Heart right ventricle (tissue), 16 donors: ENCODE measurements around the gene SETD2. TPM values are rescaled to one million over a fixed set of nuclear protein-coding genes. Genes with fewer than 3 reads are reported as not detected.
"Not testable (repeated sequence)": the region's sequence is repeated elsewhere in the genome, so short reads cannot be mapped to it uniquely, and the experiment has no call there.

ENCODE experiments used
- ATAC-seq, 8 donors: fragments of 200-7000 bp; cut with Tn5 transposase; one replicate each; pipeline ENCODE4 v1.9.1; 2020; ENCODE audit warnings: mild to moderate bottlenecking in 8 of 8, moderate library complexity in 8 of 8, moderate number of reproducible peaks in 1 of 8
- DNase-seq, 2 donors: peaks; one replicate each; pipeline ENCODE4 v3.0.0-alpha.2; 2020
- H3K27ac ChIP-seq, 10 donors: fragments of 200-600 bp; sonication (generic) in 2 of 10; one replicate each; pipeline versions ENCODE4 v1.5.0 to v1.8.0; 2020 to 2022; ENCODE audit warnings: mild to moderate bottlenecking in 3 of 10
- H3K27me3 ChIP-seq, 7 donors: fragments of 200-600 bp; one replicate each; pipeline ENCODE4 v1.8.0; 2021 to 2022; ENCODE audit warnings: mild to moderate bottlenecking in 2 of 7
- H3K36me3 ChIP-seq, 9 donors: fragments of 200-600 bp; sonication (generic) in 1 of 9; one replicate each; pipeline versions ENCODE4 v1.5.0 to v1.8.0; 2020 to 2022; ENCODE audit warnings: mild to moderate bottlenecking in 2 of 9
- H3K4me1 ChIP-seq, 9 donors: fragments of 200-600 bp; sonication (generic) in 1 of 9; one replicate each; pipeline versions ENCODE4 v1.5.0 to v1.8.0; 2020 to 2022; ENCODE audit warnings: mild to moderate bottlenecking in 4 of 9
- H3K4me3 ChIP-seq, 10 donors: fragments of 200-600 bp; sonication (generic) in 2 of 10; one replicate each; pipeline versions ENCODE4 v1.5.0 to v1.8.0; 2020 to 2022; ENCODE audit warnings: mild to moderate bottlenecking in 7 of 10, moderate library complexity in 2 of 10
- H3K9me3 ChIP-seq, 11 donors: fragments of 200-600 bp in 10 of 11; sonication (generic) in 2 of 11; one replicate each; pipeline versions ENCODE4 v1.5.0 to v1.8.0; 2013 to 2022; ENCODE audit warnings: mild to moderate bottlenecking in 2 of 11, control low read depth in 1 of 11, moderate library complexity in 1 of 11
- WGBS, 2 donors: extraction: QIAGEN DNeasy Blood & Tissue Kit; methylation state at CpG; one replicate each; pipeline ENCODE4 v1.1.7; 2013; ENCODE audit warnings: inconsistent platforms in 1 of 2; 5-methylcytosine and 5-hydroxymethylcytosine counted together
- intact Hi-C, 10 donors: fragments of 100-400 bp; cut with DNase I; formaldehyde crosslinking; loops; one replicate each; pipeline versions ENCODE4 v1.11.1 to v1.14.2; 2022
- polyA plus RNA-seq, 2 donors: library from polyadenylated mRNA; stranded (reverse); fragments of 200-250 nt; gene quantifications; one replicate each; pipeline ENCODE4 v1.2.3, GENCODE V29; 2013
- total RNA-seq, 10 donors: library from RNA; stranded (reverse); fragmentation: NEBNext Ultra II Directional in 3 of 10; extraction: Animal tissue kit (Norgen Biotek cat#: 25700) in 3 of 10; gene quantifications; one replicate each; pipeline versions ENCODE4 v1.2.1 to v1.2.4, GENCODE V29; 2021 to 2023
- TF ChIP-seq, protein P1 (sequence below), 9 donors: fragments of 200-600 bp; sonication (generic) in 2 of 9; IDR thresholded peaks; one replicate each; pipeline versions ENCODE4 v1.5.0 to v1.8.0; 2021 to 2022; ENCODE audit warnings: antibody characterized with exemption in 9 of 9, mild to moderate bottlenecking in 5 of 9, moderate library complexity in 1 of 9
- donor health status: Arrhythmogenic right ventricular cardiomyopathy.
- donor health status: ischemic (EF 13 %, LVEDD 7.1; RV severe dilation, severe dysfunction).
- donor health status: healthy with polysubstance abuse.
- donor health status: DM: no; HTN: yes; CAD: no.
- donor health status: DM: no; HTN: no; CAD: no.
- donor health status: ischemic (EF 25% LVEDD 6.9; RV normal size, moderate dysfunction).
- donor health status: ischemic (EF 25% LVEDD 5.7; RV mildly dilated, moderate dysfunction).
- donor health status: healthy.
- donor health status: DM: yes; HTN: yes; CAD: no.
- donor health status: Ischemic cardiomyopathy.
- donor health status: ischemic (EF 35%, LVEDD 5.7; RV mildly dilated, moderate dysfunction).
- donor health status: nonischemic (EF 11% LVEDD 7.7; RV severe dilation, severe dysfunction).
- donor health status: DM: yes; HTN: yes; CAD: no.
- donor health status: PGD.
- donor health status: ischemic (EF 29% LVEDD 5.4; RV normal size, mild dysfunction).
- donor health status: nonischemic (EF 23%, LVEDD 6.1; RV moderate dilation, normal function).

The SETD2 gene
- total and polyA plus RNA-seq, 12 donors = 8.6 to 34.4 (median 30.0) TPM

DNA sequence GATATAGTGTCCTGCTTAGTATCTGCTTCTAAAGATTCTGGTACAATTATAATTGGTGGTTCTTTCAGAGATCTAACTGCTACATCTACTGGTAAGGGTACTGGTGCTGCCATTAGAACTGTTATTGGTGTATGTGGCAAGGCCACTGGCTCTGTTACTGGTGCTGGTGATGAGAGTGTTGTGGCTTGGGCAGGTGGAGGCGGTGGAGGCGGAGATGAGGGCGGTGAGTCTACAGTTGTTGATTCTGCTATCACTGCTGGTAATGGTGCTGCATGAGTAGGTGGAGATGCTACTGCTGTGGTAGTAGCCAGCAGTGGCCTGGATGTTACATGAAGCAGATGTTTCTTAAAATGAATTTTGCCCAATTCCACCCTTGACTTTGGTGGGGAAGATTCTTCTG, 40.1 kb downstream of the SETD2 start:
- no peak for ATAC-seq
- no peaks in the 10 kb centered on the region for H3K27me3 ChIP-seq
- intact Hi-C loops = no loop called here
- TF ChIP-seq, protein P1, sequence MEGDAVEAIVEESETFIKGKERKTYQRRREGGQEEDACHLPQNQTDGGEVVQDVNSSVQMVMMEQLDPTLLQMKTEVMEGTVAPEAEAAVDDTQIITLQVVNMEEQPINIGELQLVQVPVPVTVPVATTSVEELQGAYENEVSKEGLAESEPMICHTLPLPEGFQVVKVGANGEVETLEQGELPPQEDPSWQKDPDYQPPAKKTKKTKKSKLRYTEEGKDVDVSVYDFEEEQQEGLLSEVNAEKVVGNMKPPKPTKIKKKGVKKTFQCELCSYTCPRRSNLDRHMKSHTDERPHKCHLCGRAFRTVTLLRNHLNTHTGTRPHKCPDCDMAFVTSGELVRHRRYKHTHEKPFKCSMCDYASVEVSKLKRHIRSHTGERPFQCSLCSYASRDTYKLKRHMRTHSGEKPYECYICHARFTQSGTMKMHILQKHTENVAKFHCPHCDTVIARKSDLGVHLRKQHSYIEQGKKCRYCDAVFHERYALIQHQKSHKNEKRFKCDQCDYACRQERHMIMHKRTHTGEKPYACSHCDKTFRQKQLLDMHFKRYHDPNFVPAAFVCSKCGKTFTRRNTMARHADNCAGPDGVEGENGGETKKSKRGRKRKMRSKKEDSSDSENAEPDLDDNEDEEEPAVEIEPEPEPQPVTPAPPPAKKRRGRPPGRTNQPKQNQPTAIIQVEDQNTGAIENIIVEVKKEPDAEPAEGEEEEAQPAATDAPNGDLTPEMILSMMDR (IDR thresholded peaks at IDR 0.05) = no peak
- no peaks in the 10 kb centered on the region for H3K9me3 ChIP-seq
- 96 to 98% methylated on average over 3 of the region's 3 CpGs for WGBS, 2 donors
- peaks cover 0 to 73% (median 14%) of the 10 kb centered on the region in 9 donors for H3K36me3 ChIP-seq
- no peak for DNase-seq
- no peak overlapping the region for H3K4me3 ChIP-seq
- peaks cover 0 to 12% (median 0%) of the 10 kb centered on the region in 9 donors for H3K4me1 ChIP-seq
- no peak overlapping the region for H3K27ac ChIP-seq

DNA sequence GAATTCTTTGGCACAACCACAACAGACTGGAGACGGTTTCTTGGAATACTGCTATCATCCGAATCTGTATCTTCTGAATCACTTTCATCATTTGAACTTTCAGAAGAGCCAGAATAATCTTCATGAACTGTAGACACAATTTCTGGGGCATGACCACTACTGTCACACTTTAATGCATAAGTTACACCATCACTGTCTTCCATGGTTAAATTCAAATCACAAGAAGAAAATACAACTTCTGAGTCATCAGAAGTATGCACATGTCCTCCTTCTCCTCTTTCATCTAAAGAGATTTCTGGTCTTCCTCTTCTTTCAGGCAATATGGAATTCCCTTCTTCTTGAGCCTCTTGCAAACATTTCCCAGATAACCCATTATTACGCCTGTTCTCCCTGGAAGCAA, 42.5 kb downstream of the SETD2 start:
- peaks cover 0 to 97% (median 14%) of the 10 kb centered on the region in 9 donors for H3K36me3 ChIP-seq
- H3K4me1 ChIP-seq = peaks cover 0 to 7% (median 0%) of the 10 kb centered on the region in 9 donors
- no peak overlapping the region for H3K4me3 ChIP-seq
- TF ChIP-seq, protein P1 (IDR thresholded peaks at IDR 0.05) = no peak
- intact Hi-C loops = no loop called here
- H3K27me3 ChIP-seq = no peaks in the 10 kb centered on the region
- no peak overlapping the region for H3K27ac ChIP-seq
- 89 to 95% methylated on average over 3 of the region's 3 CpGs for WGBS, 2 donors
- DNase-seq (no peak), ATAC-seq (no peak)
- H3K9me3 ChIP-seq = no peaks in the 10 kb centered on the region

DNA sequence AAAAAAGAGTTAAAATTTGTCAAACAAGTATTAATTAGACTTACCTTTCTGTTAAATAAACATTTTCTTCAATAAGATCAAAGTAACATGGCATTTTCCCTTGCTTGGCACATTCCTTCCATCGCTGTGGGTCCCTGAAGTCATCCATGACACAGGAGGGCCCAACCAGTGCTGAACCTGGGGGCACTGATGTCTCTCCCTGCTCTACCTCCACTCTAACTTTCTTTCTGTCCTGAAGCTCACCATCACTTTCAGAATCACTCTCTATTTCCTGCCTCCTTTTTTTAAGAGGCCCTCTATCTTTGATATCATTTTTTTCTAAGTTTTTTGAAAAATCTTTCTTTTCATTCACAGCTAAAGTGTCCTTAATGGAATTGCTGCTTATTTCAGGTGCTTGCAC, 43.8 kb downstream of the SETD2 start:
- Histone ChIP-seq H3K4me1 (peaks cover 0 to 7% (median 0%) of the 10 kb centered on the region in 9 donors), H3K9me3 (no peaks in the 10 kb centered on the region), H3K36me3 (peaks cover 0 to 100% (median 24%) of the 10 kb centered on the region in 9 donors), H3K27me3 (no peaks in the 10 kb centered on the region), H3K27ac (no peak overlapping the region), H3K4me3 (no peak overlapping the region)
- TF ChIP-seq, protein P1 (IDR thresholded peaks at IDR 0.05) = no peak
- intact Hi-C loops = no loop called here
- 100% methylated on average over 1 of the region's 1 CpG for WGBS, 2 donors
- DNase-seq (no peak), ATAC-seq (no peak)

DNA sequence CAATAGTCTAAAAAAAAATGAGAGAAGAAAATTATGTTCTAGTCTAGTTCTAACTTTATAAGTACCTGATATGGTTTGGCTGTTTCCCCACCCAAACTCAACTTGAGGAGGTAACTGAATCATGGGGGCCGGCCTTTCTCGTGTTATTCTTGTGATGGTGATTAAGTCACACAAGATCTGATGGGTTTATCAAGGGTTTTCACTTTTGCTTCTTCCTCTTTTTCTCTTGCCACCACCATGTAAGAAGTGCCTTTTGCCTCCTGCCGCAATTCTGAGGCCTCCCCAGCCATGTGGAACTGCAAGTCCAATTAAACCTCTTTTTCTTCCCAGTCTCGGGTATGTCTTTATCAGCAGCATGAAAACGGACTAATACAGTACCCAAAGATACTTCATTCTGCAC, 44.5 kb downstream of the SETD2 start:
- H3K36me3 ChIP-seq = peaks cover 0 to 100% (median 25%) of the 10 kb centered on the region in 9 donors
- H3K27me3 ChIP-seq, DNase-seq, intact Hi-C loops, ATAC-seq, H3K27ac ChIP-seq, H3K4me1 ChIP-seq, H3K4me3 ChIP-seq, H3K9me3 ChIP-seq: not testable (repeated sequence)
- WGBS, 2 donors = 88 to 92% methylated on average over 5 of the region's 5 CpGs

DNA sequence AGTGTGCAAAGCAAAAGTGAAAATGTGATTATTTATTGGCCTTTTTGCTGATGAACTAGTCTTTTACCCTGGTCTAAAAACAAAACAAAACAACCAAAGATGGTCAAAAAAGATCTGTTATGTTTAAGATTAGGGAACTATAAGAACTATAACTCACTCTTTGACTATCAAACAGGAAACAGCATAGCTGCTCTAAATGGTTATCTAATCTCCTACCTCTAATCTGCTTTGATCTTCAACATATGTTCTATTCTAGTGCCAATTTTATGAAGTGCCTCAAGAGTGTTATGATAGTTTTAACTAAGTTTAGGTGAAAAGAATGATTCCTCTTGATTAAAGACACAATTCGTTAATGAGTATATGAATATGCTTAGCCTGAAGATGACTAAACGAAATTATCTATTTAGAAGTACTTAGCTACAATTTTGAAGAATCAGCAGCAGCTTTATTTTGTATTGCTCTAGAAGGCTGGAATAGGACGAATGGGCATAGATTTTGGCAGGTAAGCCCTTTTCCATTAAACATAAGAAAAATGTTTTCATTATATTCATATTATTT, 46.0 kb downstream of the SETD2 start:
- Histone ChIP-seq H3K36me3 (peaks cover 0 to 100% (median 22%) of the 10 kb centered on the region in 9 donors), H3K9me3 (no peaks in the 10 kb centered on the region), H3K27ac (no peak overlapping the region), H3K4me3 (no peak overlapping the region), H3K27me3 (no peaks in the 10 kb centered on the region), H3K4me1 (peaks cover 0 to 7% (median 0%) of the 10 kb centered on the region in 9 donors)
- TF ChIP-seq, protein P1 (IDR thresholded peaks at IDR 0.05) = no peak
- 81 to 88% methylated on average over 3 of the region's 3 CpGs for whole genome bisulfite sequencing, 2 donors
- intact Hi-C loops = no loop called here
- no peak for DNase-seq
- no peak for ATAC-seq

DNA sequence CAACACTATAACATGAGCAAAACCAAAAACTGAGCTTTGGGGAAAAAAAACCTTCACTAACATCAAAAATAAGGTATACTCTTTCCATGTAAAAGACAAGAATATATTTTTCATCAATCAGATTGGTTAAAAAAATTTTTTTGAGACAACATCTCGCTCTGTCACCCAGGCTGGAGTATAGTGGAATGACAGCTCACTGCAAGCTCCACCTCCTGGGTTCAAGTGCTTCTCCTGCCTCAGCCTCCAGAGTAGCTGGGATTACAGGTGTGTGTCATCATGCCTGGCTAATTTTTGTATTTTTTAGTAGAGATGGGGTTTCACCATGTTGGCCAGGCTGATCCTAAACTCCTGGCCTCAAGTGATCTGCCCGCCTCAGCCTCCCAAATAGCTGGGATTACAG, 48.4 kb downstream of the SETD2 start:
- H3K4me3 ChIP-seq, intact Hi-C loops, H3K27me3 ChIP-seq, ATAC-seq, DNase-seq, H3K4me1 ChIP-seq, H3K9me3 ChIP-seq, H3K27ac ChIP-seq: not testable (repeated sequence)
- peaks cover 0 to 100% (median 28%) of the 10 kb centered on the region in 9 donors for H3K36me3 ChIP-seq
- 96 to 97% methylated on average over 2 of the region's 2 CpGs for WGBS, 2 donors
